Stimulated activated CD4-positive, alpha-beta T cell treated with anti-CD3 and anti-CD28 coated beads, Interleukin-1b, Interleukin-23, amount 100 ng/mL, for 1 hour (primary cell): ENCODE measurements around the gene NVL.
"Not testable (repeated sequence)": the region's sequence is repeated elsewhere in the genome, so short reads cannot be mapped to it uniquely, and the experiment has no call there.

Experiments
- DNase-seq, 2 donors: peaks; one replicate each; pipeline ENCODE4 v3.0.0-alpha.2; 2020; ENCODE audit warnings: low read depth in 2 of 2

Gene NVL

DNA sequence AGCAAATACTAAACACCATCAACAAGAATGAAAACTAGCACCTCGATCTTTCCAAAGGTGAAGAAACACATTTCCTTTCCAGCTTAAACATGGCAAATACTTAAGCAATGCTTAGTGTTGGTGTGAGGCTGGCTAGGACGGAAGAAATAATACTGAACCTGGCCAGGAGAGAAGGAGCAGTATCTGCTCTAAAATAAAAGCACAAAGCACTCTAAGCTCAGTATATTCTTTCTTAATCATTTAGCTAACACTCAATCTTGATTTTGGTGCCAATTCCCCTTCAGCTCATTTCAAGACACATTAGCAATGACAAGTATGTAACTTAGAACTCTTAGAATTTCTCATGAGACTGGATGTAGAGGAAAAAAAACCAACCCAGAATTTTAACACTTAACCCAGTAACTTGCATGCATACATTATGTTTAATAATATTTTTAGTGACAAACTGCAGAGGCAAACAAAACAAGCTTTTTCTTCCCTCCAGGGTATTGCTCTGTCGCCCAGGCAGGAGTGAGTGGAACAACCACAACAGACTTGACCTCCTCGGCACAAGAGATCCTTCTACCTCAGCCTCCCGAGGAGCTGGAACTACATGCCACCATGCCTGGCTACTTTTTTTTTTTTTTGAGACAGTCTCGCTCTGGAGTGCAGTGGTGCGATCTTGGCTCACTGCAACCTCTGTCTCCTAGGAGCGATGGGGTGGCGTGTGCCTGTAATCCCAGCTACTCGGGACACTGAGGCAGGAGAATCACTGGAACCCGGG is 92.7 kb downstream of the NVL start:
- no peak for DNase-seq

- DNase-seq: no peak
These were observed 94.0 kb downstream of the NVL start for GRCh38 chr1:224235813-224236493.

GRCh38 chr1:224234017-224234416 is 96.0 kb downstream of the NVL start:
- no peak for DNase-seq

GRCh38 chr1:224226849-224227502 is 103.0 kb downstream of the NVL start:
- DNase-seq: no peak

GRCh38 chr1:224223819-224224714 is 105.9 kb downstream of the NVL start:
- DNase-seq: no peak

- DNase-seq: no peak
These were observed 110.3 kb downstream of the NVL start for GRCh38 chr1:224219612-224220059.

- no peak for DNase-seq
These were observed 110.9 kb downstream of the NVL start for GRCh38 chr1:224219011-224219611.

- DNase-seq: no peak
These were observed 112.0 kb downstream of the NVL start for GRCh38 chr1:224217655-224218623.

DNA sequence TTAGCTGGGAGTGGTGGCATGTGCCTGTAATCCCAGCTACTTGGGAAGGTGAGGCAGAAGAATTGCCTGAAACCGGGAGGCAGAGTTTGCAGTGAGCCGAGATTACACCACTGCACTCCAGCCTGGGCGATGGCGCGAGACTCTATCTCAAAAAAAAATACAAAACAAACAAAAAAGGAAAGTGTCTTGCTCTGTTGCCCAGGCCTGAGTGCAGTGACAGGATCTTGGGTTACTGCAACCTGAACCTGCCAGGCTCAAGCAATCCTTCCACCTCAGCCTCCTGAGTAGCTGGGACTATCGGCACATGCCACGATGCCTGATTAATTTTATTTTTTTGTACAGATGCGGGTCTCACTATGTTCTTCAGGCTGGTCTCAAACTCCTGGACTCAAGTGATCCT is 113.6 kb downstream of the NVL start:
- no peak for DNase-seq

GRCh38 chr1:224213438-224214119 is 116.4 kb downstream of the NVL start:
- no peak for DNase-seq

DNA sequence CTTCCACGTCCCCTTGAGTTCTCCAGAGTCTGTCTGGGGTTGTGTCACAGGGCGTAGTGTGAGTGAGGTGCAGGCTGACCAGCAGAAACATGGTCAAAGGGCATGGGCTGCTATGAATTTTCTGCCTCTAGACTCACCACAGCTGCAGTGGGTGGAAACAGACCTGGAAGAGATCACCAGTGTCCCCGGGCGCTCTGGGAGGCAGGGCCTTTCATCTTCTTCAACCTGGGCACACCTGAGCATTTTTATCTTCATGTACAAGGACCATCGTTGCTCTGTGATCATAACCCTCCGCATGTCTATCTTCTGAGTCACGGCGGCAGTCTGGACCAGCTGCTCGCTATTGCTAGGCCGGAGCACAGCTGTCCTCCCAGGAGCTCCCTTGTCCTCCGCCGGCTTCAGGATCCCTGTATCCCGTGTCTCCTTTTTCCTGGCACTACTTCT is 117.3 kb downstream of the NVL start:
- DNase-seq: no peak

GRCh38 chr1:224211206-224211962 is 118.6 kb downstream of the NVL start:
- DNase-seq: no peak

GRCh38 chr1:224205931-224206538 is 123.9 kb downstream of the NVL start:
- not testable (repeated sequence) for DNase-seq

DNA sequence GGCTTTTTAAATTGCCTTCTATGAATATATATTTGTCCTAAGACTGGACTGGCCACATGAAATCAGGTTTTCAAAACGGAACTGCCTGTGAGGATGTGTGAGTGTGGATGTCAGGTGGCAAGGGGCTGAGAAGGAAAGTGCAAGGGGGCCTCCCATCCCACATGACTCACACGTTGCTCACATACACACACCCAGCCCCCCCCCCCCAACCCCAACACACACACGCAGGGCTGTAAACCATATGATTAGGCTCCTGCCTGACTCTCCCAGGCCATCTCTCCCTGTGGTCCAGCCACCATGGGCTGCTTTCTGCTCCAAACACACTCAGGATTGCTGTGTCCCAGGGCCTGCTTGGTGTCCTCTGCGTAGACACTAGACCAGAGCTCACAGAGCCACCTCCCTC is 124.5 kb downstream of the NVL start:
- no peak for DNase-seq

GRCh38 chr1:224203243-224204016 is 126.5 kb downstream of the NVL start:
- DNase-seq: no peak

GRCh38 chr1:224201853-224202252 is 128.1 kb downstream of the NVL start:
- no peak for DNase-seq

DNA sequence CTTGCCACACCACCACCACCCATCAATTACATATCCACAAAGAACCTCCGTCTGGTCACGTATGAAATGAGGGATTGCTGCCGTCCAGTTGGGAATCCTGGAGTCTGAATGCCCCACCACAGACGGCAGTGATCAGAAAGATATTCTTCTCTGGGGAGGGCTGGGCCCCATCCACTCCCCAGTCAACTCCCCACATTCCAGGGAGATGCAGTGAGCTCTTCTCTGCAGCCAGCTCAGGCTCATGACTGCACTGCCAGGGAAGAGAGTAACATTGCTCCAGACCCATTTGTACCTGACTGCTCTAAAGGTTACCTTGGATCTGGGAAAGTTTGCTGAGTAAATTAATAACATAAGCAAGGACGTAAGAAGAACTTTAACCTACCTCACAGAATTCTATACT is 128.6 kb downstream of the NVL start:
- no peak for DNase-seq

DNA sequence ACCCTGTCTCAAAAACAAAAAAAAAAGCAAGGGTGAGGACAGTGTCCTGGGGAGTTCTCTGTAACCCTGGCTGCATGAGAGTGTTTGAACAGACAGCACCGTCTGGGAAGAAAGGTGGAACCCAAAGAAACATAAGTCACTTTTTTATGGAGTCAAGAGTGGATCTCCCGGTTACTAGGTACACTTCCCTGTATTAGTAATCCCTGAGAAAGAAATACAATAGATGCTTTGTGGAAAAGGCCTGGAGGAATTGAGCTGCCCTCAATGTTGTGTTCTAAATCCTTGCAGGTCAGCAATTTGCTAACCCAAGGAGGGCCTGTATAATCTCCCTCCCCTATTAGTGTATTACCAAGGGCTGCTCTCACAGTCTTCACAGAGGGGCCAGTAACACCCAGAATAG is 130.3 kb downstream of the NVL start:
- DNase-seq: no peak
